ENCODE results near the gene DNAJB9.

Gene DNAJB9

GRCh38 chr7:108572480-108572879, 2.8 kb downstream of the DNAJB9 start:
- TF ChIP-seq, protein P1, sequence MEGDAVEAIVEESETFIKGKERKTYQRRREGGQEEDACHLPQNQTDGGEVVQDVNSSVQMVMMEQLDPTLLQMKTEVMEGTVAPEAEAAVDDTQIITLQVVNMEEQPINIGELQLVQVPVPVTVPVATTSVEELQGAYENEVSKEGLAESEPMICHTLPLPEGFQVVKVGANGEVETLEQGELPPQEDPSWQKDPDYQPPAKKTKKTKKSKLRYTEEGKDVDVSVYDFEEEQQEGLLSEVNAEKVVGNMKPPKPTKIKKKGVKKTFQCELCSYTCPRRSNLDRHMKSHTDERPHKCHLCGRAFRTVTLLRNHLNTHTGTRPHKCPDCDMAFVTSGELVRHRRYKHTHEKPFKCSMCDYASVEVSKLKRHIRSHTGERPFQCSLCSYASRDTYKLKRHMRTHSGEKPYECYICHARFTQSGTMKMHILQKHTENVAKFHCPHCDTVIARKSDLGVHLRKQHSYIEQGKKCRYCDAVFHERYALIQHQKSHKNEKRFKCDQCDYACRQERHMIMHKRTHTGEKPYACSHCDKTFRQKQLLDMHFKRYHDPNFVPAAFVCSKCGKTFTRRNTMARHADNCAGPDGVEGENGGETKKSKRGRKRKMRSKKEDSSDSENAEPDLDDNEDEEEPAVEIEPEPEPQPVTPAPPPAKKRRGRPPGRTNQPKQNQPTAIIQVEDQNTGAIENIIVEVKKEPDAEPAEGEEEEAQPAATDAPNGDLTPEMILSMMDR (IDR thresholded peaks at IDR 0.05; ENCODE audit: low read depth, low read length): no peak
- H3K4me3 ChIP-seq (ENCODE audit: low read depth, low read length): no peak overlapping the region

DNA sequence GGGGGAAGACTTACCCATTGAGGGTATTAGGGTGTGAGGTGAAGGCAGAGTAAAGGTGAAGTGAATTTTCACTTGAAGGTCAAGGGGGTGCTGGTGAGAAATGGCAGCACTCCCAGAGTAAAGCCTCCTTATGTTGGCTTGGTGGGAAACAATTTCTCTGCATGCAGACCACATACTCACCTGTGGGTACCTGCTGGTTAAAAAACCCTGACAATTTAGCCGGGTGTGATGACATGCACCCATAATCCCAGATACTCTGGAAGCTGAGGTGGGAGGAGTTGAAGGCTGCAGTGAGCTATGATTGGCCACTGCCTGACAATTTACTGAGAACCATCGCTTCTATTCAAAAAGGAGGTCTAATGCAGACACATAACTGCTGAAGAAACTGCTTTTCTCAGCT, 5.5 kb downstream of the DNAJB9 start:
- H3K4me3 ChIP-seq (ENCODE audit: low read depth, low read length): no peak overlapping the region

GRCh38 chr7:108576116-108576515, 6.4 kb downstream of the DNAJB9 start:
- no peak overlapping the region for H3K4me3 ChIP-seq (ENCODE audit: low read depth, low read length)
- TF ChIP-seq, protein P1 (IDR thresholded peaks at IDR 0.05; ENCODE audit: low read depth, low read length): no peak

More for the DNA sequence above, 5.5 kb downstream of the DNAJB9 start:
- TF ChIP-seq, protein P1 (IDR thresholded peaks at IDR 0.05; ENCODE audit: low read depth, low read length): no peak

- no peak overlapping the region for H3K4me3 ChIP-seq (ENCODE audit: low read depth, low read length)
- TF ChIP-seq, protein P1 (IDR thresholded peaks at IDR 0.05; ENCODE audit: low read depth, low read length): no peak
These were observed 9.3 kb downstream of the DNAJB9 start for GRCh38 chr7:108578937-108579336.

GRCh38 chr7:108580298-108580697, 10.6 kb downstream of the DNAJB9 start:
- no peak overlapping the region for H3K4me3 ChIP-seq (ENCODE audit: low read depth, low read length)
- TF ChIP-seq, protein P1 (IDR thresholded peaks at IDR 0.05; ENCODE audit: low read depth, low read length): no peak

- TF ChIP-seq, protein P1 (IDR thresholded peaks at IDR 0.05; ENCODE audit: low read depth, low read length): no peak
- H3K4me3 ChIP-seq (ENCODE audit: low read depth, low read length): no peak overlapping the region
These were observed 12.2 kb downstream of the DNAJB9 start for GRCh38 chr7:108581655-108582491.

- H3K4me3 ChIP-seq (ENCODE audit: low read depth, low read length): no peak overlapping the region
- TF ChIP-seq, protein P1 (IDR thresholded peaks at IDR 0.05; ENCODE audit: low read depth, low read length): no peak
These were observed 14.5 kb downstream of the DNAJB9 start for GRCh38 chr7:108584211-108584610.

Data from WI38 (cell line).